Left ventricle myocardium inferior (tissue), 1 donor: ENCODE measurements around the gene MYO6. TPM values are rescaled to one million over a fixed set of nuclear protein-coding genes. Genes with fewer than 3 reads are reported as not detected.
"Not testable (repeated sequence)": the region's sequence is repeated elsewhere in the genome, so short reads cannot be mapped to it uniquely, and the experiment has no call there.

Source experiments
- DNase-seq: peaks from one replicate; pipeline ENCODE4 v3.0.0-alpha.2; 2020
- H3K27ac ChIP-seq: fragments of 200-600 bp; replicated peaks from 2 replicates; pipeline ENCODE4 v1.8.0; 2021
- H3K27me3 ChIP-seq: fragments of 200-600 bp; 2 replicates; pipeline ENCODE4 v1.8.0; 2021; ENCODE audit warnings: low read depth
- H3K36me3 ChIP-seq: fragments of 200-600 bp; 2 replicates; pipeline ENCODE4 v1.8.0; 2021
- H3K4me1 ChIP-seq: fragments of 200-600 bp; 2 replicates; pipeline ENCODE4 v1.8.0; 2021
- H3K4me3 ChIP-seq: fragments of 200-600 bp; 2 replicates; pipeline ENCODE4 v1.8.0; 2021; ENCODE audit warnings: mild to moderate bottlenecking, moderate library complexity
- H3K9me3 ChIP-seq: fragments of 200-600 bp; replicated peaks from 2 replicates; pipeline ENCODE4 v1.8.0; 2021
- intact Hi-C: fragments of 100-400 bp; cut with micrococcal nuclease; formaldehyde crosslinking; loops from one replicate; pipeline ENCODE4 v1.11.0; 2022
- long read RNA-seq: library from polyadenylated mRNA; unstranded; transcript quantifications from one replicate; pipeline ENCODE4 v2.0.0, GENCODE V29; 2021
- total RNA-seq: library from RNA; stranded (reverse); fragmentation: NEBNext Ultra II Directional; extraction: Animal tissue kit (Norgen Biotek cat#: 25700); gene quantifications from one replicate; pipeline ENCODE4 v1.2.1, GENCODE V29; 2021
- TF ChIP-seq, protein P1 (sequence below): fragments of 200-600 bp; IDR thresholded peaks from 2 replicates; pipeline ENCODE4 v1.8.0; 2021; ENCODE audit warnings: antibody characterized with exemption, mild to moderate bottlenecking, borderline replicate concordance
- donor health status: DM: no; HTN: yes; CAD: no; lungs with severe emphysema.

The MYO6 gene
- 5.0 TPM for total RNA-seq
- long read RNA-seq, full-length matches to known transcripts, result 2 of 9 reads
- long read RNA-seq, partial matches to known transcripts, result 4 of 9 reads
- long read RNA-seq, other reads (novel, unspliced or antisense), result 3 of 9 reads

DNA sequence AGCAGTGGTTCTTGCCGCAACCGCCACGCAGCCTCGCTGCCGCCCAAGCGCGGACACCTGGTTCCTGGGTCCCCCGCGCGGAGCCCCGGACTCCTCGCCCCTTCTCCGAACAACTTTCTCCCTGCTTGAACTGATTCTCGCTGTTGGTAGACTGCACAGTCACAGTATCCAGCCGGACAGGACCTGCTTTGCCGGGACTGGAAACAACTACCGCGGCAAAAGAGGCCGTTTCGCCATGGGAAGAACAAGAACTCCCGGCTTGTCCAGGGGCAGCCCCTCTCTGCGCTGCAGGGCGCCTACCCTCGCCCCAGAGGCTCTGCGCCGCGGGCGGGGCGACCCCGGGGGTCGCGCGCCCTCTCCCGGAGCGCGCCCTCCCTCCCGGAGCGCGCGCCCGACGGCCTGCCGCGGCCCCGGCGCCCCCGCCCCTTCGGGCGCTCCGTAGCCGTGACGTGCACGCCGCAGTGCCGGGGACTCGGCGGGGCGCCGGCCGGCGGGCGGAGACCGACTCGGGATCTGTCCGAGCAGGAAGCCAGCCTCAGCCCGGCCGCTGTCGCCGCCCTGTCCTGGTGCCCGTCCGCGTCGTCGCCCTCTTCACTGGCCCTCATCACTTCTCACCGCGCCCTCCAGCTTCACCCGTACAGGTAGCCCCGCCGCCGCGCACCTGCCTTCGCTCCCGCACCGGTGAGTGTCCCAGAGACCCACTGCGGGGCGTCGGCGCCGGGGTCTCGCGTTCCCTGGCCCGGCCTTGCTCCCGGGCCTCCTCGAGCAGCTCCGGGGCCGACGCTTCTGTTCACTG lies at the start of gene MYO6:
TSS of gene MYO6 (plus strand) at position 497 of the 796 bp plus-strand sequence. CDS start 68,309 bp downstream, outside the sequence.
- Histone ChIP-seq H3K4me1 (peaks cover 40% of the 10 kb centered on the region), H3K4me3 (peak within 1 kb of the TSS; percentile 100), H3K27me3 (no peaks in the 10 kb centered on the region), H3K9me3 (no peaks in the 10 kb centered on the region), H3K36me3 (no peaks in the 10 kb centered on the region), H3K27ac (peak within 1 kb of the TSS; percentile 89)
- intact Hi-C loops, result no loop called here
- DNase-seq, result peak; percentile 77
- TF ChIP-seq, protein P1, sequence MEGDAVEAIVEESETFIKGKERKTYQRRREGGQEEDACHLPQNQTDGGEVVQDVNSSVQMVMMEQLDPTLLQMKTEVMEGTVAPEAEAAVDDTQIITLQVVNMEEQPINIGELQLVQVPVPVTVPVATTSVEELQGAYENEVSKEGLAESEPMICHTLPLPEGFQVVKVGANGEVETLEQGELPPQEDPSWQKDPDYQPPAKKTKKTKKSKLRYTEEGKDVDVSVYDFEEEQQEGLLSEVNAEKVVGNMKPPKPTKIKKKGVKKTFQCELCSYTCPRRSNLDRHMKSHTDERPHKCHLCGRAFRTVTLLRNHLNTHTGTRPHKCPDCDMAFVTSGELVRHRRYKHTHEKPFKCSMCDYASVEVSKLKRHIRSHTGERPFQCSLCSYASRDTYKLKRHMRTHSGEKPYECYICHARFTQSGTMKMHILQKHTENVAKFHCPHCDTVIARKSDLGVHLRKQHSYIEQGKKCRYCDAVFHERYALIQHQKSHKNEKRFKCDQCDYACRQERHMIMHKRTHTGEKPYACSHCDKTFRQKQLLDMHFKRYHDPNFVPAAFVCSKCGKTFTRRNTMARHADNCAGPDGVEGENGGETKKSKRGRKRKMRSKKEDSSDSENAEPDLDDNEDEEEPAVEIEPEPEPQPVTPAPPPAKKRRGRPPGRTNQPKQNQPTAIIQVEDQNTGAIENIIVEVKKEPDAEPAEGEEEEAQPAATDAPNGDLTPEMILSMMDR, result no peak

GRCh38 chr6:75708334-75708733 lies 40.7 kb upstream of the MYO6 start:
- H3K9me3 ChIP-seq, DNase-seq, H3K27ac ChIP-seq, intact Hi-C loops, H3K27me3 ChIP-seq, H3K4me3 ChIP-seq: not testable (repeated sequence)
- H3K36me3 ChIP-seq, result peaks cover 54% of the 10 kb centered on the region
- H3K4me1 ChIP-seq, result peaks cover 12% of the 10 kb centered on the region

DNA sequence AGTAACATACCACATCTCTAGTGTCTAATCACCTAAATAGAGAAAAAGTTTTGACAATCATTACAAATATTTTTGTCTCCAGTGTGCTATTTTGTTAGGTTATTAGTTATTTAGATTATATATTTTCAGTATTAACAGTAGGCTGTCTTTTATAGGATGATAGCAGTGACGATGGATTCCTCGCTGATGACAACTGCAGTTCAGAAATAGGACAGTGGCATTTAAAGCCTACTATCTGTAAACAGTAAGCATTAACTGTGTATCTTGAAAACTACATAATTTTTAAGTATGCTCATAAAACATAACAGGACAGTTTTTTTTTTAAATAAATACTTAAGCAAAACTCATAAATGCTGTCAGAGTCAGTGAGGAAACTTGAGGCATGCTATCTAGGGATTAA lies 37.9 kb upstream of the MYO6 start:
- peaks cover 6% of the 10 kb centered on the region for H3K4me1 ChIP-seq
- intact Hi-C loops, result no loop called here
- DNase-seq, result no peak
- TF ChIP-seq, protein P1, result no peak
- H3K27me3 ChIP-seq, result no peaks in the 10 kb centered on the region
- no peak overlapping the region for H3K4me3 ChIP-seq
- peaks cover 75% of the 10 kb centered on the region for H3K36me3 ChIP-seq
- no peaks in the 10 kb centered on the region for H3K9me3 ChIP-seq
- no peak overlapping the region for H3K27ac ChIP-seq

DNA sequence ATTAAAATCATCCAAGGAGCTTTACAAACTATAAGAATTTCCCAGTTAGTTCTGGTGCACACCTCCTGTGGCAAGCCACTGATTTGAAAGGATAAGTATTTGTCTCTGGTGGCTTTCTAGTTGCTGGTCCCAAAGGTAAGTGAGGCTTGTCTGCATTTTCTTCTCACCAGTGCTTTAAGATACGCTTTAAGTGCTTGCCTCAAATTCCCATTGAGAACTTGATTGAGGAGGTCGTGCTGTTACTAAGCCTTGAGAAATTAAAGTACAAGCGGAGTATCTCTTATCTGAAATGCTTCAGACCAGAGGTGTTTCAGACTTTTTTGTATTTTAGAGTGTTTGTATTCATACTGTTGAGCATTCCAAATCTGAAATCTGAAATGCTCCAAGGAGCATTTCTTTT lies 29.9 kb upstream of the MYO6 start:
- Histone ChIP-seq H3K4me1 (no peaks in the 10 kb centered on the region), H3K36me3 (peaks cover 22% of the 10 kb centered on the region)
- intact Hi-C loops, result no loop called here

GRCh38 chr6:75723382-75723781 lies 25.7 kb upstream of the MYO6 start:
- Histone ChIP-seq H3K9me3 (no peaks in the 10 kb centered on the region), H3K36me3 (no peaks in the 10 kb centered on the region), H3K4me1 (no peaks in the 10 kb centered on the region), H3K4me3 (no peak overlapping the region), H3K27me3 (no peaks in the 10 kb centered on the region), H3K27ac (no peak overlapping the region)
- intact Hi-C loops, result no loop called here
- no peak for DNase-seq
- TF ChIP-seq, protein P1, result no peak

More for the DNA sequence above, 29.9 kb upstream of the MYO6 start:
- Histone ChIP-seq H3K27me3 (no peaks in the 10 kb centered on the region), H3K4me3 (no peak overlapping the region), H3K9me3 (no peaks in the 10 kb centered on the region), H3K27ac (no peak overlapping the region)
- no peak for DNase-seq
- TF ChIP-seq, protein P1, result no peak

DNA sequence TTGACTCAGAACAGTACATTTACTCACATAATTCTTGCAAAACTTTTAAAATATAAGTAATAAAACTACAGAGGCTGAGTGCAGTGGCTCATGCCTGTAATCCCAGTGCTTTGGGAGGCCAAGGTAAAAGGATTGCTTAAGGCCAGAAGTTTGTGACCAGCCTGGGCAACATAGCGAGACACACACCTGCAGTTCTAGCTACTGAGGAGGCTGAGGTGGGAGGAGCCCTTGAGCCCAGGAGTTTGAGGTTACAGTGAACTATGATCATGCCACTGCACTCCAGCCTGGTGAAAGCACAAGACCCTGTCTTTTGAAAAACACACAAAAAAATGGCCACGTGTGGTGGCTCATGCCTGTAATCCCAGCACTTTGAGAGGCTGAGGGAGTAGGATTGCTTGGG lies 21.8 kb upstream of the MYO6 start:
- intact Hi-C loops, result no loop called here
- no peaks in the 10 kb centered on the region for H3K9me3 ChIP-seq
- no peak for DNase-seq
- no peak overlapping the region for H3K27ac ChIP-seq
- TF ChIP-seq, protein P1, result no peak
- no peaks in the 10 kb centered on the region for H3K36me3 ChIP-seq
- H3K4me3 ChIP-seq, result no peak overlapping the region
- H3K4me1 ChIP-seq, result no peaks in the 10 kb centered on the region
- H3K27me3 ChIP-seq, result no peaks in the 10 kb centered on the region

GRCh38 chr6:75731029-75731428 lies 18.0 kb upstream of the MYO6 start:
- intact Hi-C loops, result not testable (repeated sequence)

More at GRCh38 chr6:75731029-75731428, 18.0 kb upstream of the MYO6 start:
- not testable (repeated sequence) for H3K4me3 ChIP-seq, H3K4me1 ChIP-seq, H3K27me3 ChIP-seq, DNase-seq, H3K27ac ChIP-seq, H3K9me3 ChIP-seq, H3K36me3 ChIP-seq
